Small intestine (tissue), 7 donors: ENCODE results near the gene SRRM3. TPM values are rescaled to one million over a fixed set of nuclear protein-coding genes. Genes with fewer than 3 reads are reported as not detected.
"Not testable (repeated sequence)": the region's sequence is repeated elsewhere in the genome, so short reads cannot be mapped to it uniquely, and the experiment has no call there.

Experiments
- DNase-seq, 2 donors: peaks; one replicate each; pipeline versions ENCODE4 v3.0.0 to v3.0.0-alpha.2; 2013
- FAIRE-seq: peaks from 2 replicates; lab custom pipeline; 2012; peaks lifted over from hg19 to GRCh38; lab: Jason Lieb, UNC
- H3K27ac ChIP-seq, 3 donors: one replicate each; pipeline ENCODE4 v1.5.1; 2013; ENCODE audit warnings: low read length in 2 of 3, mild to moderate bottlenecking in 2 of 3, control low read depth in 1 of 3, inconsistent platforms in 1 of 3, low read depth in 1 of 3, moderate library complexity in 1 of 3
- H3K27me3 ChIP-seq, 3 donors: one replicate each; pipeline ENCODE4 v1.6.1; 2013; ENCODE audit warnings: low read length in 3 of 3, inconsistent platforms in 1 of 3; ENCODE audit not compliant: control insufficient read depth in 3 of 3, insufficient read depth in 3 of 3
- H3K36me3 ChIP-seq, 3 donors: one replicate each; pipeline ENCODE4 v1.6.1; 2013; ENCODE audit warnings: low read length in 3 of 3, inconsistent platforms in 1 of 3, low read depth in 1 of 3, mild to moderate bottlenecking in 1 of 3, moderate library complexity in 1 of 3; ENCODE audit not compliant: control insufficient read depth in 3 of 3, insufficient read depth in 2 of 3
- H3K4me1 ChIP-seq, 3 donors: one replicate each; pipeline ENCODE4 v1.6.1; 2013; ENCODE audit warnings: low read length in 2 of 3, inconsistent platforms in 1 of 3, low read depth in 1 of 3, mild to moderate bottlenecking in 1 of 3, moderate library complexity in 1 of 3; ENCODE audit not compliant: control insufficient read depth in 3 of 3, insufficient read depth in 2 of 3
- H3K4me3 ChIP-seq, 3 donors: one replicate each; pipeline ENCODE4 v1.5.1; 2013; ENCODE audit warnings: low read length in 3 of 3, control low read depth in 1 of 3, inconsistent platforms in 1 of 3, low read depth in 1 of 3, mild to moderate bottlenecking in 1 of 3, moderate library complexity in 1 of 3
- H3K9me3 ChIP-seq, 2 donors: one replicate each; pipeline ENCODE4 v1.6.1; 2013; ENCODE audit warnings: low read depth in 1 of 2, low read length in 1 of 2; ENCODE audit not compliant: control insufficient read depth in 2 of 2, insufficient read depth in 1 of 2
- WGBS, 3 donors: extraction: QIAGEN DNeasy Blood & Tissue Kit; methylation state at CpG; one replicate each; pipeline ENCODE4 v1.1.7; 2013; 5-methylcytosine and 5-hydroxymethylcytosine counted together
- polyA plus RNA-seq, 4 donors: library from polyadenylated mRNA; stranded (reverse) in 3 of 4; unstranded in 1 of 4; fragments of 200-250 nt in 3 of 4; fragments of 120-200 nt in 1 of 4; gene quantifications; one replicate each; pipeline versions ENCODE4 v1.2.1 to v1.2.3, GENCODE V29; 2013
- donor health status: healthy with polysubstance abuse.
- donor health status: control.
- donor health status: control.
- donor health status: Bipolar disorder and iron deficiency.
- donor health status: healthy.

The SRRM3 gene
- polyA plus RNA-seq, 4 donors: 0.93 to 2.8 (median 1.6) TPM; not detected in 1

- Histone ChIP-seq H3K27ac (no peak overlapping the region), H3K27me3 (peaks cover 10 to 52% (median 20%) of the 10 kb centered on the region in 3 donors), H3K9me3 (peaks cover 0 to 2% of the 10 kb centered on the region in 2 donors), H3K4me3 (no peak overlapping the region), H3K4me1 (no peaks in the 10 kb centered on the region), H3K36me3 (no peaks in the 10 kb centered on the region)
- WGBS, 3 donors: 89 to 94% (median 93%) methylated on average over 7 of the region's 7 CpGs
- no peak for DNase-seq
- FAIRE-seq: no peak
Measured at GRCh38 chr7:76265299-76265698, 63.6 kb downstream of the SRRM3 start.

GRCh38 chr7:76267107-76267893 lies 65.6 kb downstream of the SRRM3 start:
- 2% methylated on average over 42 to 68 of the region's 68 CpGs for WGBS, 3 donors
- peaks cover 10 to 46% (median 16%) of the 10 kb centered on the region in 3 donors for H3K27me3 ChIP-seq
- H3K27ac ChIP-seq: no peak overlapping the region
- DNase-seq (no peak), FAIRE-seq (no peak)
- no peaks in the 10 kb centered on the region for H3K36me3 ChIP-seq
- no peaks in the 10 kb centered on the region for H3K4me1 ChIP-seq
- peak overlapping the region in 1 of 3 donors; percentile 5 for H3K4me3 ChIP-seq
- peaks cover 0 to 2% of the 10 kb centered on the region in 2 donors for H3K9me3 ChIP-seq

DNA sequence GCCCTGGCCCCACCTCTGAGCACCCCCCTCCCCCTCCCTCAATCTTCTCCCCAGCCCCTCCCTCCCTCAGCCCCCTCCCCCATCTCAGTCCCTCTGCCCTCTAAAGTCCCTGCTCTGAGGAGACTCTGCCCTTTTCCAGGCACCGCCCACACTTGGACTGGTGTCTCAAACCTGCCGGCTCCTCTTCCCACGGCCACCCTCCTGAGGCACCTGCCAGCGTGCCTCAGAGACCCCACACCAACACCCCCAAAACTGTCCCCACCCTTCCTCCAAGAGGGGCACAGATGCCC lies 66.1 kb downstream of the SRRM3 start:
- Histone ChIP-seq H3K36me3 (no peaks in the 10 kb centered on the region), H3K27ac (no peak overlapping the region), H3K4me1 (no peaks in the 10 kb centered on the region), H3K27me3 (peaks cover 10 to 50% (median 16%) of the 10 kb centered on the region in 3 donors), H3K9me3 (peaks cover 0 to 2% of the 10 kb centered on the region in 2 donors), H3K4me3 (no peak overlapping the region)
- DNase-seq (no peak), FAIRE-seq (no peak)
- WGBS, 3 donors: 14 to 21% (median 14%) methylated on average over 4 of the region's 4 CpGs

- Histone ChIP-seq H3K27ac (no peak overlapping the region), H3K27me3 (peaks cover 10 to 52% (median 16%) of the 10 kb centered on the region in 3 donors), H3K4me3 (no peak overlapping the region), H3K4me1 (no peaks in the 10 kb centered on the region), H3K9me3 (peaks cover 0 to 2% of the 10 kb centered on the region in 2 donors), H3K36me3 (no peaks in the 10 kb centered on the region)
- WGBS, 3 donors: 33 to 47% (median 42%) methylated on average over 5 of the region's 5 CpGs
- no peak for FAIRE-seq
- no peak for DNase-seq
Measured at GRCh38 chr7:76268376-76268775, 66.7 kb downstream of the SRRM3 start.

- no peaks in the 10 kb centered on the region for H3K4me1 ChIP-seq
- H3K4me3 ChIP-seq: no peak overlapping the region
- no peak for FAIRE-seq
- no peaks in the 10 kb centered on the region for H3K36me3 ChIP-seq
- H3K9me3 ChIP-seq: peaks cover 0 to 2% of the 10 kb centered on the region in 2 donors
- H3K27me3 ChIP-seq: peaks cover 10 to 63% (median 16%) of the 10 kb centered on the region in 3 donors
- DNase-seq: no peak
- no peak overlapping the region for H3K27ac ChIP-seq
- WGBS, 3 donors: 22 to 33% (median 27%) methylated on average over 5 of the region's 5 CpGs
Measured at GRCh38 chr7:76269895-76270294, 68.2 kb downstream of the SRRM3 start.

- not testable (repeated sequence) for DNase-seq, H3K27ac ChIP-seq, H3K4me1 ChIP-seq, H3K36me3 ChIP-seq, H3K4me3 ChIP-seq, FAIRE-seq, H3K9me3 ChIP-seq
- peaks cover 10 to 66% (median 16%) of the 10 kb centered on the region in 3 donors for H3K27me3 ChIP-seq
- 61 to 75% (median 72%) methylated on average over 2 of the region's 2 CpGs for WGBS, 3 donors
Measured at GRCh38 chr7:76271384-76271783, 69.7 kb downstream of the SRRM3 start.

DNA sequence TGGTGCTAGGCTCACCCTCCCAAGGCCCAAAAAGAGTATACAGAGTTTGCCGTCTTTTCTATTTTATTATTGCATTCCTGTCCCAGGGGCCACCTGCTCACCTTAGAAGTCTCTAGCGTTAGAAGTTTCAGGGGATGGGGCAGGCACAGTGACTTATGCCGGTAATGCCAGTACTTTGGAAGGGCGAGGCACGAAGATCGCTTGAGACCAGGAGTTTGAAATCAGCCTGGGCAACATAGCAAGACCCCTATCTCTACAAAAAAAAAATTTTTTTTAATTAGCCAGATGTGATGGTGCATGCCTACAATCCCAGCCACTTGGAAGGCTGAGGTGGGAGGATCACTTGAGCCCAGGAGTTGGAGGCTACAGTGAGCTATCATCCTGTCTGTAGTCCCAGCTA lies 70.4 kb downstream of the SRRM3 start:
- FAIRE-seq (no peak), DNase-seq (no peak)
- H3K4me1 ChIP-seq: no peaks in the 10 kb centered on the region
- peaks cover 5 to 65% (median 11%) of the 10 kb centered on the region in 3 donors for H3K27me3 ChIP-seq
- H3K4me3 ChIP-seq: no peak overlapping the region
- 76 to 92% (median 80%) methylated on average over 6 of the region's 6 CpGs for WGBS, 3 donors
- H3K27ac ChIP-seq: no peak overlapping the region
- no peaks in the 10 kb centered on the region for H3K36me3 ChIP-seq
- H3K9me3 ChIP-seq: no peaks in the 10 kb centered on the region

DNA sequence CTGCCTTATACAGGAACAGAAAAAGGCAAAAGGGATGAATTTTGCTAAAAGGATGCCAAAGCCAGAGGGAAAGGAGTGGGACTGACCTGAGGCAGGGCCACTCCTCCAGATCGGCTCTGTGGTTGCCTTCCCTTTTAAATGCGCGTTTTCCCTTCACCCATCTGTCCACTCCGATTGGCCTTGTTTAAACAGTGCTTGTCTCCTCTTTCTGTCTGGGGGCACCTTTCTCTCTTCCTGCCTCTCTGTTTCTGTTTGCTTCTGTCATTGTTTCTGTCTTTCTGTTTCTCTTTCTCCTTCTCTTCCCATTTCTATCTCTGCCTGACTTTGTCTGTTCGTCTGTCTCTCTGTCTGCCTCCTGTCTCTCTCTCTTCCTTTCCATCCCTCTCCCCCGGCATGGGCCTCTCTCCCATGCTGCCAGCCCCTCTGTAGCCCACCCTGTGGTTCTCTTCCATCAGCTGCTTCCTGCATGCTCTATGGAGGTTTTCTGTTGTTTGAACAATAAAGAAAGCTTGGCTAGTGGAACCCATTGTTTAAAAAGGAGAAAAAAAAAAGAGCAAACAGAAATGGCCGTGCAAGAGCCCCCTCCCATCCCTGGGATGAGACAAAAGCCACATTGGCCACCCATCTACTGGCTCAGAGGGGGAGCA lies 71.3 kb downstream of the SRRM3 start:
- DNase-seq: no peak
- 14 to 21% (median 16%) methylated on average over 7 of the region's 7 CpGs for WGBS, 3 donors
- no peaks in the 10 kb centered on the region for H3K36me3 ChIP-seq
- H3K9me3 ChIP-seq: no peaks in the 10 kb centered on the region
- no peak overlapping the region for H3K4me3 ChIP-seq
- H3K27ac ChIP-seq: no peak overlapping the region
- peaks cover 5 to 64% (median 11%) of the 10 kb centered on the region in 3 donors for H3K27me3 ChIP-seq
- FAIRE-seq: no peak
- no peaks in the 10 kb centered on the region for H3K4me1 ChIP-seq
